K562 treated with DMSO at 1 percent for 4 hours (cell line): ENCODE results near the gene OR4S2. TPM values are rescaled to one million over a fixed set of nuclear protein-coding genes. Genes with fewer than 3 reads are reported as not detected.

Experiments used
- total RNA-seq: library from RNA; unstranded; fragments of 300-600 nt; gene quantifications from 2 replicates; pipeline ENCODE4 v1.2.3, GENCODE V29; 2022; ENCODE audit not compliant: insufficient read depth

The OR4S2 gene, protein sequence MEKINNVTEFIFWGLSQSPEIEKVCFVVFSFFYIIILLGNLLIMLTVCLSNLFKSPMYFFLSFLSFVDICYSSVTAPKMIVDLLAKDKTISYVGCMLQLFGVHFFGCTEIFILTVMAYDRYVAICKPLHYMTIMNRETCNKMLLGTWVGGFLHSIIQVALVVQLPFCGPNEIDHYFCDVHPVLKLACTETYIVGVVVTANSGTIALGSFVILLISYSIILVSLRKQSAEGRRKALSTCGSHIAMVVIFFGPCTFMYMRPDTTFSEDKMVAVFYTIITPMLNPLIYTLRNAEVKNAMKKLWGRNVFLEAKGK
- total RNA-seq, result not detected in 2 replicates

DNA sequence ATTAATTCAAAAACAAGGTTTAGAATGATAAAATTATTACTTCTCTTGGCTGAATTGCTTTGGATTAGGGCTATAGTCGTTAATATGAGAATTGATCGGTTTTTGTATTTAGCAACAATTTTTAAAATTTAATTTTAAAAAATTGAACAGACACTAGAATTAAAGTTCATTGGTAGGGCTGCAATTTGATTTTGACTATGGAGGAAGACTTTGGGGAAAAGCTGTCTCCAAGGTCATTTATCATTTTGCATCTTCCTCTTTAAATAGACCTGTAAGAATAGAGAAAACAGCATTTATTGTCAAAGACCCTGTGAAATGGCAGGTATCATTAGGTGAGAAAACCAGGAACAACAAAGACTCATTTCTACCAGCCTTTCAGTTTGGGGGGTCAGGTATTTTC, at the start of gene OR4S2:
OR4S2 (plus strand) TSS at position 301 of the 400 bp plus-strand sequence. CDS start 2,577 bp downstream, outside the sequence.

DNA sequence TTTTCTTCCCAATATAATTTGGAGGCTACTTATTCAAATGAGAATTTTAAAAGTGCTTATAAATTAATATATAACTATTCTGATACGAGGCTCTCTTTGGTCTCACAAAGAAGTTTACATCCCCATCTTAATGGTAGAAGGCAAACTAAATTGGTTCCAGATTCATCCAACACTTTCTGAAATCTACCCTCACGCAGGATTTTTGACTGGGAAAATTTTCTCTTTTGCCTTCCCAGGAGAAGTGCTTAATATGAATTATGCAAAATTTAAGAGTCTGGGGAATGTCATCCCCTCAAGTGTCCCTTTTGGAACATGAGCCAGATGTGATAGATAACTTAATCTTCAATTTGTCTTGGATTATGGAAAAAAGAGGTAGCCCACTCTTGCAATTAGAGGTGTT, 40.6 kb upstream of the OR4S2 start, which contains the start of gene OR4C11:
OR4C11 (minus strand) TSS at position 101 of the 400 bp plus-strand sequence. CDS start 3,272 bp downstream, outside the sequence.

DNA sequence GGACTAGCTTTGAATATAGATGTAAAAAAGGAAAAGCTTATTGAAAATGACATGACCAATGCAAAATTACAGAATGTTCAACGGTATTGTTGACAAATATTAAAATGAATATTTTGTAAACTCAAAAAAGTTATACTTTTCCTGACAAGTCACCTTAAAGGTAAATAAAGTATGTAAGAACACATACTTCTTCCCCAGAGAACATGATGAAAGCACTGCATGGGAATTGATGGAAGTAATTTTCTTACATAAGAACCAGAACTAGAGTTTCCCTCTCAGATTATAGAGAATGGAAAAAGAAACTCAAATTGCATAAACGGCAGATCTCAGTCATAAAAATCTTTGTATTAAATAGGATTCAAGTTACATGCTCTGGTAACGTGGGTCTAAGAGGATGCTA, 13.3 kb upstream of the OR4S2 start, which contains the start of gene OR4P4:
OR4P4 (plus strand) TSS at position 301 of the 400 bp plus-strand sequence.

DNA sequence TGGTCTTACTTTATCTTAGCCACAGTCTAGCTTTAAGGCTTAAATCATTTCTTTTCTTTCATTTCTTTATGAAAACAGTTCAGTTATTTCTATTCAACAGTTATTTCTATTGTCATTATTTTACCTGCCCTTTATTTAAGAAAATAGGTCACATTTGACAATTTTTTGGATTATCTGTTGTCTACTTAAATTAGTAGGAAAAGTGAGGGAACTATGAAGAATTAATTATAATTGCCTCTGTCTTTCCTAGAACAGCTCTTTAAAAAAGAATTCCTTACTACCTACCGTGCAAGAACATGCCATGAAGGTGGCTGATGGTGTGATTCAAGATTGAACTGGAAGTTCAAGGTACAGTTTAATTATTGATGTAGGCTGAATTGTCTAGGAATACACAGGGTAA, 13.8 kb downstream of the OR4S2 start, which contains the start of gene OR4C6:
OR4C6 (plus strand) TSS at position 301 of the 400 bp plus-strand sequence. CDS start 2,966 bp downstream, outside the sequence.

Other genes with a start within 250 kb of the OR4S2 start
- not detected in 2 replicates for gene OR4C15, start 93.9 kb upstream of the OR4S2 start, total RNA-seq
- gene OR4C16, start 76.2 kb upstream of the OR4S2 start, total RNA-seq, result not detected in 2 replicates
- not detected in 2 replicates for gene OR4C11, start 40.7 kb upstream of the OR4S2 start, total RNA-seq
- not detected in 2 replicates for gene OR4P4, start 13.2 kb upstream of the OR4S2 start, total RNA-seq
- gene OR4C6, start 13.9 kb downstream of the OR4S2 start, total RNA-seq, result not detected in 2 replicates
- not detected in 2 replicates for gene OR5D13, start 125.1 kb downstream of the OR4S2 start, total RNA-seq
- gene OR5D14, start 147.2 kb downstream of the OR4S2 start, total RNA-seq, result not detected in 2 replicates
- not detected in 2 replicates for gene OR5L1, start 163.0 kb downstream of the OR4S2 start, total RNA-seq
- not detected in 2 replicates for gene OR5D18, start 171.3 kb downstream of the OR4S2 start, total RNA-seq
- not detected in 2 replicates for gene OR5L2, start 178.9 kb downstream of the OR4S2 start, total RNA-seq
- gene OR5D16, start 190.4 kb downstream of the OR4S2 start, total RNA-seq, result not detected in 2 replicates
- not detected in 2 replicates for gene TRIM51, start 235.0 kb downstream of the OR4S2 start, total RNA-seq